NK-92 (cell line): ENCODE results near the gene RCAN2.

Source experiments
- DNase-seq: peaks from one replicate; lab custom pipeline; 2025; ENCODE audit not compliant: unreplicated experiment; lab: John Stamatoyannopoulos, UW

The RCAN2 gene

DNA sequence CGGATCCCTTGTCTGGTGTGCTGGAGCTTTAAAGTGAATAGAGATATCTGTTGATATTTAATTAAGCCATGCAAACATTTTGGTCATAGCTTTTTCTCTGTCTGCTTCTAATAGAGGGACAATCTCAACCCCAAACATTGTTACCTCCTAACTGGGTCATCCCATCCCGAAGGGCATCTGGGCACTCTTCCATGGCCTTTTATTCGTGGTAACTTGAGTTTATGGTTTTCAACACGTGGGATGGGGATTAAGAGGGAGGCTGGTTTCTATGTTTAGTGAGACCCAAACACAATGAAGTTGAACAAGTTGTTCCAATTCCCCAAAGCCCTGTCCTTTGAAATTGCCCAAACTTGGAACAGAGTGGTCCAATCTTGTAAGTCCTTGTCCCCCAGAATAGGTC lies 319.1 kb downstream of the RCAN2 start:
- no peak for DNase-seq
